ENCODE measurements around the gene FYCO1. TPM values are rescaled to one million over a fixed set of nuclear protein-coding genes. Genes with fewer than 3 reads are reported as not detected.

The FYCO1 gene
- total RNA-seq, 1 donor from 2014 or later = 121 TPM

DNA sequence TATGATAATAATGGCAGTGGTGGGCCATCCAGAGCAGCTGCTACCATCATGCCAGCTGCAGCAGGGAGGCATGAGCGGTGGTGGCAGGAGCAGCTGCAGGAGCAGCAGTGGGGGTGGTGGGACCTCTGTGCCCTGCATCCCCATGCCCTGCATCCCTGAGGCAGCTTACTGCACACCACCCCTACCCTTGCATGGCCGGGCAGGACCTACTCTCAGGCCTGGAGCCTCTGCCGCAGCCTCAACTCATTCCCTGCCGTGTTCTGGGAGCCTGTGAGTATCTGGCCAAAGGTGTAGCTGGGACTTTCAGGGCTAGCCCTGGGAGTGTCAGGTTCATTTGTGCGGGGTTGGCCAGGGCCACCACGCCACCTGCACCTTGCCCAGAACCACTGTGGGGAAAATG lies 35.0 kb upstream of the FYCO1 start:
- Histone ChIP-seq H3K4me3 (no peak overlapping the region), H3K27me3 (ENCODE audit: low read depth) (no peaks in the 10 kb centered on the region), H3K4me1 (no peaks in the 10 kb centered on the region), H3K27ac (replicated peaks) (no peak overlapping the region), H3K36me3 (no peaks in the 10 kb centered on the region), H3K9me3 (replicated peaks) (peaks cover 36% of the 10 kb centered on the region)
- no peak for DNase-seq
- TF ChIP-seq, protein P1, sequence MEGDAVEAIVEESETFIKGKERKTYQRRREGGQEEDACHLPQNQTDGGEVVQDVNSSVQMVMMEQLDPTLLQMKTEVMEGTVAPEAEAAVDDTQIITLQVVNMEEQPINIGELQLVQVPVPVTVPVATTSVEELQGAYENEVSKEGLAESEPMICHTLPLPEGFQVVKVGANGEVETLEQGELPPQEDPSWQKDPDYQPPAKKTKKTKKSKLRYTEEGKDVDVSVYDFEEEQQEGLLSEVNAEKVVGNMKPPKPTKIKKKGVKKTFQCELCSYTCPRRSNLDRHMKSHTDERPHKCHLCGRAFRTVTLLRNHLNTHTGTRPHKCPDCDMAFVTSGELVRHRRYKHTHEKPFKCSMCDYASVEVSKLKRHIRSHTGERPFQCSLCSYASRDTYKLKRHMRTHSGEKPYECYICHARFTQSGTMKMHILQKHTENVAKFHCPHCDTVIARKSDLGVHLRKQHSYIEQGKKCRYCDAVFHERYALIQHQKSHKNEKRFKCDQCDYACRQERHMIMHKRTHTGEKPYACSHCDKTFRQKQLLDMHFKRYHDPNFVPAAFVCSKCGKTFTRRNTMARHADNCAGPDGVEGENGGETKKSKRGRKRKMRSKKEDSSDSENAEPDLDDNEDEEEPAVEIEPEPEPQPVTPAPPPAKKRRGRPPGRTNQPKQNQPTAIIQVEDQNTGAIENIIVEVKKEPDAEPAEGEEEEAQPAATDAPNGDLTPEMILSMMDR (IDR thresholded peaks at IDR 0.05; ENCODE audit: borderline replicate concordance) = no peak
- intact Hi-C loops (cut with micrococcal nuclease) = no loop called here

DNA sequence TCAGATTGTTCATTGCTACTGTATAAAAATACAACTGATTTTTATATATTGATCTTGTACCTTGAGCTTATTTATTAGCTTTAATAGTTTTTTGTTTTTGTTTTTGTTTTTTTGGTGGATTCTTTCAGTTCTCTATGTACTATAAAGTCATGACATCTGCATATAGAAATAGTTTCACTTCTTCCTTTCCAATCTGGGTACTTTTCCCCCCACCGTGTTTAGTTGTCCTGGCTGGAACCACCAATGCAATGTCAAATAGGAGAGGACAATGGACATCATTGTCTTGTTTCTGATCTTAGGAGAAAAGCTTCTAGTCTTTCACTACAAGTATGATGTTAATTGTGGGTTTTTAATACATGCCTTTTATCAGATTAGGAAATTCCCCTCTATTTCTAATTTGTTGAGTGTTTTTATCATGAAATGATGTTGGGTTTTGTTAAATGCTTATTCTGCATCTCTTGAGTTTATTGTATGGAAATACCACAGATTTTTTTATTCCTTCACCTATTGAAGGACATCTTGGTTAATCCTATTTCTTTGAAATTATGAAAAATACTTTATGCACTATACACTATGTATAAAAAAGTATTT lies 34.4 kb upstream of the FYCO1 start:
- H3K27me3 ChIP-seq (ENCODE audit: low read depth) = no peaks in the 10 kb centered on the region
- no peaks in the 10 kb centered on the region for H3K4me1 ChIP-seq
- no peaks in the 10 kb centered on the region for H3K36me3 ChIP-seq
- TF ChIP-seq, protein P1 (IDR thresholded peaks at IDR 0.05; ENCODE audit: borderline replicate concordance) = no peak
- no peak overlapping the region for H3K27ac ChIP-seq (replicated peaks)
- peaks cover 36% of the 10 kb centered on the region for H3K9me3 ChIP-seq (replicated peaks)
- no peak overlapping the region for H3K4me3 ChIP-seq
- DNase-seq = no peak
- intact Hi-C loops (cut with micrococcal nuclease) = no loop called here

GRCh38 chr3:46027736-46028397 lies 32.2 kb upstream of the FYCO1 start:
- no peaks in the 10 kb centered on the region for H3K27me3 ChIP-seq (ENCODE audit: low read depth)
- no peaks in the 10 kb centered on the region for H3K4me1 ChIP-seq
- no peaks in the 10 kb centered on the region for H3K36me3 ChIP-seq
- no peak overlapping the region for H3K4me3 ChIP-seq
- H3K9me3 ChIP-seq (replicated peaks) = peaks cover 36% of the 10 kb centered on the region
- intact Hi-C loops (cut with micrococcal nuclease) = no loop called here
- no peak for DNase-seq
- TF ChIP-seq, protein P1 (IDR thresholded peaks at IDR 0.05; ENCODE audit: borderline replicate concordance) = no peak
- H3K27ac ChIP-seq (replicated peaks) = no peak overlapping the region

- Histone ChIP-seq H3K27me3 (ENCODE audit: low read depth) (no peaks in the 10 kb centered on the region), H3K27ac (replicated peaks) (no peak within 1 kb of the TSS), H3K4me3 (no peak within 1 kb of the TSS), H3K36me3 (no peaks in the 10 kb centered on the region), H3K9me3 (replicated peaks) (peaks cover 36% of the 10 kb centered on the region), H3K4me1 (no peaks in the 10 kb centered on the region)
- TF ChIP-seq, protein P1 (IDR thresholded peaks at IDR 0.05; ENCODE audit: borderline replicate concordance) = no peak
- intact Hi-C loops (cut with micrococcal nuclease) = no loop called here
- no peak for DNase-seq
These were observed 31.5 kb upstream of the FYCO1 start, which contains the start of gene XCR1 for GRCh38 chr3:46027021-46027705. XCR1 (minus strand) TSS chr3:46027483; CDS start chr3:46021947, 5,536 bp downstream.

GRCh38 chr3:46025139-46025538 lies 29.5 kb upstream of the FYCO1 start:
- Histone ChIP-seq H3K4me3 (no peak overlapping the region), H3K36me3 (no peaks in the 10 kb centered on the region), H3K4me1 (no peaks in the 10 kb centered on the region), H3K27me3 (ENCODE audit: low read depth) (no peaks in the 10 kb centered on the region), H3K9me3 (replicated peaks) (peaks cover 36% of the 10 kb centered on the region), H3K27ac (replicated peaks) (no peak overlapping the region)
- intact Hi-C loops (cut with micrococcal nuclease) = no loop called here
- no peak for DNase-seq
- TF ChIP-seq, protein P1 (IDR thresholded peaks at IDR 0.05; ENCODE audit: borderline replicate concordance) = no peak

Data from left ventricle myocardium inferior (tissue), 1 donor.